MM.1S (cell line): ENCODE results near the gene CTCFL.

ENCODE experiments used
- DNase-seq: peaks from one replicate; pipeline ENCODE4 v3.0.0-alpha.2; 2015
- H2AFZ ChIP-seq: fragments of 300-600 bp; sonication (generic); 2 replicates; pipeline ENCODE4 v1.6.0; 2016; ENCODE audit warnings: antibody characterized with exemption, low read length
- H3F3A ChIP-seq: fragments of 300-600 bp; sonication (generic); 2 replicates; pipeline ENCODE4 v1.6.1; 2016; ENCODE audit warnings: mild to moderate bottlenecking, antibody characterized with exemption, low read length, moderate library complexity, mixed read lengths; ENCODE audit not compliant: insufficient read depth
- H3K27ac ChIP-seq: fragments of 300-600 bp; sonication (generic); 2 replicates; pipeline ENCODE4 v1.5.1; 2016; ENCODE audit warnings: mild to moderate bottlenecking, low read length
- H3K27me3 ChIP-seq: fragments of 300-600 bp; sonication (generic); replicated peaks from 2 replicates; pipeline ENCODE4 v1.6.0; 2016; ENCODE audit warnings: low read length; ENCODE audit not compliant: insufficient read depth
- H3K36me3 ChIP-seq: fragments of 300-600 bp; sonication (generic); replicated peaks from 2 replicates; pipeline ENCODE4 v1.6.1; 2016; ENCODE audit warnings: mild to moderate bottlenecking, low read length, mixed read lengths; ENCODE audit not compliant: insufficient read depth
- H3K4me1 ChIP-seq: fragments of 300-600 bp; sonication (generic); 2 replicates; pipeline ENCODE4 v1.6.1; 2016; ENCODE audit warnings: low read length, mixed read lengths
- H3K4me2 ChIP-seq: fragments of 300-600 bp; sonication (generic); 2 replicates; pipeline ENCODE4 v1.6.0; 2016; ENCODE audit warnings: low read depth, low read length
- H3K4me3 ChIP-seq: fragments of 300-600 bp; sonication (generic); 2 replicates; pipeline ENCODE4 v1.5.1; 2016; ENCODE audit warnings: low read length, mixed read lengths
- H3K79me2 ChIP-seq: fragments of 300-600 bp; sonication (generic); 2 replicates; pipeline ENCODE4 v1.6.1; 2016; ENCODE audit warnings: mixed run types, low read length, mixed read lengths
- H3K9ac ChIP-seq: fragments of 300-600 bp; sonication (generic); 2 replicates; pipeline ENCODE4 v1.6.1; 2016; ENCODE audit warnings: low read length, mixed read lengths
- H3K9me2 ChIP-seq: fragments of 300-600 bp; sonication (generic); replicated peaks from 2 replicates; pipeline ENCODE4 v1.6.1; 2016; ENCODE audit warnings: mild to moderate bottlenecking, low read length, mixed read lengths; ENCODE audit not compliant: insufficient read depth
- H3K9me3 ChIP-seq: fragments of 300-600 bp; sonication (generic); replicated peaks from 2 replicates; pipeline ENCODE4 v1.6.1; 2016; ENCODE audit warnings: mild to moderate bottlenecking, low read length, mixed read lengths; ENCODE audit not compliant: insufficient read depth
- H4K20me1 ChIP-seq: fragments of 300-600 bp; sonication (generic); 2 replicates; pipeline ENCODE4 v1.6.1; 2016; ENCODE audit warnings: mild to moderate bottlenecking, low read length, moderate library complexity, mixed read lengths; ENCODE audit not compliant: insufficient read depth
- CTCF ChIP-seq: fragments of 300-600 bp; sonication (generic); IDR thresholded peaks from 2 replicates; pipeline ENCODE4 v1.5.1; 2016; ENCODE audit warnings: antibody characterized with exemption, low read length, mixed read lengths
- EZH2 ChIP-seq: fragments of 300-600 bp; sonication (generic); optimal IDR thresholded peaks from 2 replicates; pipeline ENCODE3; 2017; ENCODE audit warnings: low read depth, mild to moderate bottlenecking, antibody characterized with exemption, low read length, mixed read lengths
- EZH2phosphoT487 ChIP-seq: fragments of 300-600 bp; sonication (generic); IDR thresholded peaks from 2 replicates; pipeline ENCODE4 v1.6.1; 2018; ENCODE audit warnings: antibody characterized with exemption, low read length

The CTCFL gene

GRCh38 chr20:57530327-57530981 lies 5.5 kb upstream of the CTCFL start:
- H3K27me3 ChIP-seq: peaks cover 29% of the 10 kb centered on the region
- no peak overlapping the region for H3K27ac ChIP-seq
- no peaks in the 10 kb centered on the region for H4K20me1 ChIP-seq
- H3K79me2 ChIP-seq: no peaks in the 10 kb centered on the region
- H2AFZ ChIP-seq: no peak overlapping the region
- no peaks in the 10 kb centered on the region for H3K36me3 ChIP-seq
- no peaks in the 10 kb centered on the region for H3K9me2 ChIP-seq
- DNase-seq: no peak
- TF ChIP-seq EZH2: no peak
- no peak for TF ChIP-seq CTCF
- TF ChIP-seq EZH2phosphoT487: no peak
- no peak overlapping the region for H3K9ac ChIP-seq
- H3K4me2 ChIP-seq: no peak overlapping the region
- H3K4me3 ChIP-seq: no peak overlapping the region
- no peaks in the 10 kb centered on the region for H3K9me3 ChIP-seq
- H3K4me1 ChIP-seq: no peaks in the 10 kb centered on the region
- no peaks in the 10 kb centered on the region for H3F3A ChIP-seq

- H4K20me1 ChIP-seq: no peaks in the 10 kb centered on the region
- no peaks in the 10 kb centered on the region for H3K79me2 ChIP-seq
- H3F3A ChIP-seq: no peaks in the 10 kb centered on the region
- DNase-seq: no peak
- H3K27me3 ChIP-seq: peaks cover 23% of the 10 kb centered on the region
- H3K9me2 ChIP-seq: no peaks in the 10 kb centered on the region
- no peak overlapping the region for H2AFZ ChIP-seq
- no peaks in the 10 kb centered on the region for H3K9me3 ChIP-seq
- H3K27ac ChIP-seq: no peak overlapping the region
- H3K4me2 ChIP-seq: no peak overlapping the region
- no peak overlapping the region for H3K9ac ChIP-seq
- H3K36me3 ChIP-seq: no peaks in the 10 kb centered on the region
- H3K4me1 ChIP-seq: no peaks in the 10 kb centered on the region
- H3K4me3 ChIP-seq: no peak overlapping the region
- no peak for TF ChIP-seq CTCF
- TF ChIP-seq EZH2phosphoT487: no peak
- no peak for TF ChIP-seq EZH2
Measured at GRCh38 chr20:57529810-57530209, 4.9 kb upstream of the CTCFL start.

GRCh38 chr20:57529160-57529585 lies 4.2 kb upstream of the CTCFL start:
- Histone ChIP-seq H4K20me1 (no peaks in the 10 kb centered on the region), H3K4me1 (no peaks in the 10 kb centered on the region), H3K4me2 (no peak overlapping the region), H3K36me3 (no peaks in the 10 kb centered on the region), H3K79me2 (no peaks in the 10 kb centered on the region), H3K9me3 (no peaks in the 10 kb centered on the region), H3K9ac (no peak overlapping the region), H3K27ac (no peak overlapping the region), H3F3A (no peaks in the 10 kb centered on the region), H3K9me2 (no peaks in the 10 kb centered on the region), H3K4me3 (no peak overlapping the region), H2AFZ (no peak overlapping the region), H3K27me3 (peaks cover 17% of the 10 kb centered on the region; the same call in 1 of the 2 replicates)
- TF ChIP-seq EZH2phosphoT487: no peak
- no peak for TF ChIP-seq EZH2
- no peak for TF ChIP-seq CTCF
- DNase-seq: no peak
